Measurements from ENCODE around the gene MT3. TPM values are rescaled to one million over a fixed set of nuclear protein-coding genes. Genes with fewer than 3 reads are reported as not detected.
A peak's percentile ranks its signal among the peaks of the same experiment; 100 is the strongest.

Gene MT3
- total and polyA plus RNA-seq, 2 of the 13 experiments (the other 11 are each of a cell fraction or from before 2014, with no cell fraction given): not detected

- TF ChIP-seq ZNF275 (CRISPR knock-in tag; IDR thresholded peaks at IDR 0.05; ENCODE audit: borderline replicate concordance) (0 out of 2 replicates have a peak, but pooled peaks have one; percentile 6), KDM6A (CRISPR knock-in tag; IDR thresholded peaks at IDR 0.05; ENCODE audit: low read depth) (no peak), HNF4G (IDR thresholded peaks at IDR 0.05; ENCODE audit: borderline replicate concordance, low read depth, low read length) (no peak), HNF4G (CRISPR knock-in tag; IDR thresholded peaks at IDR 0.05; ENCODE audit: borderline replicate concordance, low read depth) (no peak), FOSL2 (CRISPR knock-in tag; IDR thresholded peaks at IDR 0.05) (no peak), SP140L (CRISPR knock-in tag; IDR thresholded peaks at IDR 0.05; ENCODE audit: borderline replicate concordance) (no peak), ZKSCAN1 (IDR thresholded peaks at IDR 0.05; ENCODE audit: low read length) (no peak), TFDP2 (CRISPR knock-in tag; IDR thresholded peaks at IDR 0.05) (no peak), ZNF180 (CRISPR knock-in tag; IDR thresholded peaks at IDR 0.05; ENCODE audit: borderline replicate concordance, low read depth) (0 out of 2 replicates have a peak, but pooled peaks have one; percentile 59), DBP (CRISPR knock-in tag; IDR thresholded peaks at IDR 0.05; ENCODE audit: not compliant biosample characterization) (peak; percentile 14), MIXL1 (CRISPR knock-in tag; IDR thresholded peaks at IDR 0.05) (no peak), ZNF670 (CRISPR knock-in tag; IDR thresholded peaks at IDR 0.05; ENCODE audit: borderline replicate concordance) (no peak), PHF8 (CRISPR knock-in tag; IDR thresholded peaks at IDR 0.05) (no peak), HINFP (CRISPR knock-in tag; IDR thresholded peaks at IDR 0.05; ENCODE audit: low read depth) (no peak), MIER3 (CRISPR knock-in tag; IDR thresholded peaks at IDR 0.05; ENCODE audit: borderline replicate concordance) (no peak), ARNT (IDR thresholded peaks at IDR 0.05) (no peak), YY1 (IDR thresholded peaks at IDR 0.05; ENCODE audit: insufficient read depth, insufficient replicate concordance, low read depth, low read length) (no peak), CTCF (CRISPR knock-in tag; IDR thresholded peaks at IDR 0.05) (0 out of 2 replicates have a peak, but pooled peaks have one; percentile 9), HNF4A (CRISPR knock-in tag; IDR thresholded peaks at IDR 0.05) (no peak), KMT2A (CRISPR knock-in tag; IDR thresholded peaks at IDR 0.05) (no peak), CERS6 (CRISPR knock-in tag; IDR thresholded peaks at IDR 0.05) (no peak)
These were observed 19.6 kb downstream of the MT3 start (continued) for GRCh38 chr16:56608876-56609462.

All from HepG2 (cell line).